Prostate gland (tissue), 2 donors: ENCODE measurements around the gene CCDC127. TPM values are rescaled to one million over a fixed set of nuclear protein-coding genes. Genes with fewer than 3 reads are reported as not detected.

Experiments
- DNase-seq: peaks from one replicate; pipeline ENCODE4 v3.0.0-alpha.2; 2019; ENCODE audit warnings: low spot score
- H3K27ac ChIP-seq, 2 donors: fragments of 200-600 bp; sonication (generic); 2 replicates each; pipeline ENCODE4 v1.5.1; 2017 to 2019
- H3K27me3 ChIP-seq: fragments of 200-600 bp; sonication (generic); replicated peaks from 2 replicates; pipeline ENCODE4 v1.5.1; 2019; ENCODE audit not compliant: insufficient read depth
- H3K36me3 ChIP-seq, 2 donors: fragments of 200-600 bp; sonication (generic); 1 replicate in 1 of 2; 2 replicates in 1 of 2; pipeline versions ENCODE4 v1.5.1 to v1.8.1; 2017 to 2019
- H3K4me1 ChIP-seq: fragments of 200-600 bp; sonication (generic); replicated peaks from 2 replicates; pipeline ENCODE4 v1.5.1; 2019
- H3K4me3 ChIP-seq, 2 donors: fragments of 200-600 bp; sonication (generic); 2 replicates each; pipeline ENCODE4 v1.5.1; 2017 to 2019
- H3K9me3 ChIP-seq: fragments of 200-600 bp; sonication (generic); 2 replicates; pipeline ENCODE4 v1.5.1; 2017
- CTCF ChIP-seq, 4 experiments: fragments of 200-600 bp in 2 of 4; fragments of 450-650 bp in 2 of 4; sonication (generic) in 2 of 4; IDR thresholded peaks; 1 replicate in 3 of 4; 2 replicates in 1 of 4; pipeline ENCODE4 v1.5.1; 2016 to 2019; ENCODE audit warnings: antibody characterized with exemption in 4 of 4, mild to moderate bottlenecking in 2 of 4, moderate library complexity in 2 of 4
- POLR2A ChIP-seq: fragments of 450-650 bp; IDR thresholded peaks from one replicate; pipeline ENCODE4 v1.6.1; 2016; ENCODE audit warnings: antibody characterized with exemption, mild to moderate bottlenecking
- POLR2AphosphoS5 ChIP-seq: sonication (generic); formaldehyde crosslinking; IDR thresholded peaks from one replicate; pipeline ENCODE4 v1.6.1; 2017; ENCODE audit warnings: antibody characterized with exemption
- WGBS: methylation state at CpG from one replicate; pipeline ENCODE4 v1.1.5; 2018; 5-methylcytosine and 5-hydroxymethylcytosine counted together
- intact Hi-C: fragments of 100-400 bp; cut with DNase I; formaldehyde crosslinking; loops from one replicate; pipeline ENCODE4 v1.14.2; 2022
- total RNA-seq, 2 donors: library from RNA; depleted of rRNA; stranded (reverse); fragments of >200 nt; gene quantifications; one replicate each; pipeline ENCODE4 v1.1.0, GENCODE V29; 2016

The CCDC127 gene
- total RNA-seq, 2 donors from 2014 or later: 4.7 to 5.2 TPM

- TF ChIP-seq CTCF (IDR thresholded peaks at IDR 0.05) (no peak), POLR2A (no peak), POLR2AphosphoS5 (no peak)
Observed at GRCh38 chr5:204966-205670, 12.8 kb downstream of the CCDC127 start.

GRCh38 chr5:204462-204861 is 13.5 kb downstream of the CCDC127 start:
- H3K4me1 ChIP-seq: no peaks in the 10 kb centered on the region
- no peak overlapping the region for H3K27ac ChIP-seq
- no peaks in the 10 kb centered on the region for H3K36me3 ChIP-seq
- H3K4me3 ChIP-seq: no peak overlapping the region
- H3K27me3 ChIP-seq: no peaks in the 10 kb centered on the region
- DNase-seq: no peak
- intact Hi-C loops: no loop called here
- no peaks in the 10 kb centered on the region for H3K9me3 ChIP-seq
- TF ChIP-seq POLR2A (no peak), POLR2AphosphoS5 (no peak), CTCF (IDR thresholded peaks at IDR 0.05) (no peak)

More at GRCh38 chr5:204966-205670, 12.8 kb downstream of the CCDC127 start:
- DNase-seq: no peak
- Histone ChIP-seq H3K27me3 (no peaks in the 10 kb centered on the region), H3K27ac (no peak overlapping the region), H3K4me1 (no peaks in the 10 kb centered on the region), H3K4me3 (no peak overlapping the region), H3K9me3 (no peaks in the 10 kb centered on the region), H3K36me3 (no peaks in the 10 kb centered on the region)
- 98% methylated on average over 30 of the region's 30 CpGs for WGBS
- intact Hi-C loops: no loop called here

- 94% methylated on average over 6 of the region's 6 CpGs for WGBS
- no peaks in the 10 kb centered on the region for H3K36me3 ChIP-seq
Observed at GRCh38 chr5:204001-204400, 14.0 kb downstream of the CCDC127 start.

GRCh38 chr5:203246-203930 is 14.6 kb downstream of the CCDC127 start:
- intact Hi-C loops: no loop called here
- H3K4me1 ChIP-seq: no peaks in the 10 kb centered on the region
- no peaks in the 10 kb centered on the region for H3K36me3 ChIP-seq
- no peak overlapping the region for H3K4me3 ChIP-seq
- H3K27ac ChIP-seq: no peak overlapping the region
- no peaks in the 10 kb centered on the region for H3K27me3 ChIP-seq
- WGBS: 94% methylated on average over 26 of the region's 26 CpGs
- H3K9me3 ChIP-seq: no peaks in the 10 kb centered on the region
- TF ChIP-seq POLR2AphosphoS5 (no peak), POLR2A (no peak), CTCF (IDR thresholded peaks at IDR 0.05) (no peak)
- no peak for DNase-seq

More at GRCh38 chr5:204001-204400, 14.0 kb downstream of the CCDC127 start:
- DNase-seq: no peak
- Histone ChIP-seq H3K9me3 (no peaks in the 10 kb centered on the region), H3K27ac (no peak overlapping the region), H3K27me3 (no peaks in the 10 kb centered on the region), H3K4me1 (no peaks in the 10 kb centered on the region), H3K4me3 (no peak overlapping the region)
- TF ChIP-seq POLR2A (no peak), CTCF (IDR thresholded peaks at IDR 0.05) (no peak), POLR2AphosphoS5 (no peak)
- intact Hi-C loops: no loop called here

GRCh38 chr5:201672-202071 is 16.3 kb downstream of the CCDC127 start:
- intact Hi-C loops: no loop called here
- DNase-seq: no peak
- H3K4me1 ChIP-seq: no peaks in the 10 kb centered on the region
- no peaks in the 10 kb centered on the region for H3K27me3 ChIP-seq
- H3K4me3 ChIP-seq: no peak overlapping the region
- no peak overlapping the region for H3K27ac ChIP-seq
- TF ChIP-seq CTCF (IDR thresholded peaks at IDR 0.05) (no peak), POLR2A (no peak), POLR2AphosphoS5 (no peak)
- 92% methylated on average over 8 of the region's 8 CpGs for WGBS
- H3K36me3 ChIP-seq: no peaks in the 10 kb centered on the region
- H3K9me3 ChIP-seq: no peaks in the 10 kb centered on the region
